Right lobe of liver (tissue), 4 donors: ENCODE measurements around the gene TCF7L2.

Experiments used
- CTCF ChIP-seq, 4 donors: fragments of 200-600 bp in 3 of 4; fragments of 450-650 bp in 1 of 4; IDR thresholded peaks; one replicate each; pipeline versions ENCODE4 v1.5.1 to v1.8.0; 2016 to 2022; ENCODE audit warnings: antibody characterized with exemption in 4 of 4, mild to moderate bottlenecking in 2 of 4
- POLR2A ChIP-seq: fragments of 450-650 bp; IDR thresholded peaks from one replicate; pipeline ENCODE4 v1.6.1; 2017; ENCODE audit warnings: antibody characterized with exemption, mild to moderate bottlenecking
- donor health status: DM: no; HTN: no; CAD: no.
- donor health status: DM: no; HTN: no; CAD: no.
- donor health status: DM: no; HTN: yes; CAD: no.

DNA sequence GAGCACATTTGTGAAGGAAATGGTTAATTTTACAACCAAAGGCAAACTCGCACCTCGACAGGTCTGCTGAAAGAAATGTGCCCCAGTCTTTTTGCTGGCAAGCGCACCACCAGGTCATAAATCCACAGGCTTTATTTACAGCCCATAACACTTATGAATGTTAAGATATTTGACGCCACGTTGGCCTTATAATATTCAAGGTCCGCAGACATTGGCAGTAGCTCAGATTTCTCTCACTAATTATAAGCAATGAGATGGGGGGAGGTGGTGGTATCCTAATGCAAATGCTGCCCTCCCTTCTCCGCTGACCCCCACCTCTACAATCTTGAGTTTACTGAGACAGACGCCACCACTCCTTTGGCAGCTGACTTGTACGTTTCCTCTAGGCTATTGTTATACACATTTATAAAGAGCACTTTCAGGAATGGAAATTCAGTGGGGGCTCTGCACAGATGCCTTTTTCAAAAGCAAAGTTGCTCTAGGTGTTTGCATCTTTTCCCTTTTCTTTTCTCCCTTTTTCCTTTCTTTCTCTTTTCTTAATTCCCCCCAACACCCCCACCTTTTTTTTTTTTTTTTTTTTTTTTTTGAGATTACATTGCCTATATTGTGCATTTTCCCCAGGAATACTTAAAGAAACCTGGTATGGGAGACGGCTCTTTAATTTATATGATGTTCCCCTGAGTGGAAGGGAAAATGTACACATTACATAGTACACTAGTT is 6.7 kb downstream of the TCF7L2 start:
- TF ChIP-seq CTCF (IDR thresholded peaks at IDR 0.05) (no peak), POLR2A (no peak)
